BLaER1 (cell line): ENCODE data around the gene GZMH.

Source experiments
- H3K27ac ChIP-seq: shearing (Covaris generic); formaldehyde crosslinking; 2 replicates; pipeline ENCODE4 v1.8.1; 2022
- H3K27me3 ChIP-seq: shearing (Covaris generic); formaldehyde crosslinking; 2 replicates; pipeline ENCODE4 v1.8.1; 2022
- H3K36me3 ChIP-seq: shearing (Covaris generic); formaldehyde crosslinking; 2 replicates; pipeline ENCODE4 v1.8.1; 2022
- H3K4me1 ChIP-seq: shearing (Covaris generic); formaldehyde crosslinking; 2 replicates; pipeline ENCODE4 v1.8.1; 2022
- H3K4me2 ChIP-seq: shearing (Covaris generic); formaldehyde crosslinking; 2 replicates; pipeline ENCODE4 v1.8.1; 2022
- H3K4me3 ChIP-seq: shearing (Covaris generic); formaldehyde crosslinking; 2 replicates; pipeline ENCODE4 v1.8.1; 2022
- H3K9ac ChIP-seq: shearing (Covaris generic); formaldehyde crosslinking; 2 replicates; pipeline ENCODE4 v1.8.1; 2022
- H3K9me3 ChIP-seq: shearing (Covaris generic); formaldehyde crosslinking; 2 replicates; pipeline ENCODE4 v1.8.1; 2022
- H4K20me1 ChIP-seq: shearing (Covaris generic); formaldehyde crosslinking; 2 replicates; pipeline ENCODE4 v1.8.1; 2022
- Cebpa-rat ChIP-seq: shearing (Covaris generic); IDR thresholded peaks from 2 replicates; pipeline ENCODE4 v1.8.1; 2022

Gene GZMH

GRCh38 chr14:24630087-24630871 lies 20.8 kb upstream of the GZMH start:
- H3K4me3 ChIP-seq = no peak overlapping the region
- H3K36me3 ChIP-seq = no peaks in the 10 kb centered on the region
- H3K4me1 ChIP-seq = no peaks in the 10 kb centered on the region
- TF ChIP-seq Cebpa-rat = no peak
- H3K9ac ChIP-seq = no peak overlapping the region
- no peaks in the 10 kb centered on the region for H4K20me1 ChIP-seq
- no peaks in the 10 kb centered on the region for H3K9me3 ChIP-seq
- no peak overlapping the region for H3K4me2 ChIP-seq
- H3K27me3 ChIP-seq = no peaks in the 10 kb centered on the region
- no peak overlapping the region for H3K27ac ChIP-seq

DNA sequence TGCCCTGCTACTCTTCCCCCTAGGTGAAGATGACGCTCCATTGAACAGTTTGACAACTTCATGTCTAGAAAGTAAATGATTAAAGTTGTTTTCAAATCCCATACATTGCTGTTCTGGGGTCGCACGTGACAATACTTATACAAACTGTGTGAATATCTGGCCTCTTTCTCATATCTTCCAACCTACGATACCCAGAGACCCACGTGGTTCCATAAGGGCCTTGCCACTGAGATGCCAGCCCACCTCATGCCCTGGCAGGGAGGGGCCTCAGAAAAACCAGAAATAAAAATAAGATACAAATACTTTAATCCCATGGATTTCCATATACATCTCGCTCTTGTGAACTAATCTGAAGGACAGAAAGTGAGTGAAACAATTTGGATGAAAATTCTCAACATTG lies 20.0 kb upstream of the GZMH start:
- Histone ChIP-seq H3K4me1 (no peaks in the 10 kb centered on the region), H3K4me3 (no peak overlapping the region), H3K9me3 (no peaks in the 10 kb centered on the region), H3K27me3 (no peaks in the 10 kb centered on the region), H3K27ac (no peak overlapping the region), H3K4me2 (no peak overlapping the region), H3K9ac (no peak overlapping the region), H3K36me3 (no peaks in the 10 kb centered on the region), H4K20me1 (no peaks in the 10 kb centered on the region)
- no peak for TF ChIP-seq Cebpa-rat

DNA sequence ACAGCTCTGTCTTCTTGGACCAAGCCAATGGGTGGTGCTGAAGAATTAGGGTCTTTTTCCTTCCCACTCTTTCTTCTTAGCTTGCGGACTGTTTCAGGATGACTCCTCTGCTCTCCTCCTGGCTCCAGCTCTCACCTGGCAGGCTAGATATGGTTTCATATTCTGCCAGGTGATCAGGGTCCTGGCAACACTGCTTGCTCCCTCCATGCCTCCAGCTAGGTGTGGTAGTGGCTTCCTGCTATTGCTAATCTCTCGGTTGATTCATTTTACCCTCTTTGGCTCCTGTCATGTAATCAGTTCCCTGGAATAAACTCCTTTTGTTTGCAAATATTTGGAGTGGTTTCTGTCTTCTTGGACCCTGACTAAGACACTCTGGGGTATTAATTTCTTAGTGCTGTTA lies 4.3 kb upstream of the GZMH start:
- H3K9me3 ChIP-seq = 0 out of 2 replicates have a peak, but pooled peaks cover 6% of the 10 kb centered on the region
- no peaks in the 10 kb centered on the region for H4K20me1 ChIP-seq
- no peak overlapping the region for H3K27ac ChIP-seq
- H3K4me3 ChIP-seq = no peak overlapping the region
- no peaks in the 10 kb centered on the region for H3K27me3 ChIP-seq
- H3K36me3 ChIP-seq = no peaks in the 10 kb centered on the region
- H3K4me1 ChIP-seq = no peaks in the 10 kb centered on the region
- no peak overlapping the region for H3K4me2 ChIP-seq
- no peak overlapping the region for H3K9ac ChIP-seq
- no peak for TF ChIP-seq Cebpa-rat

- H3K36me3 ChIP-seq = no peaks in the 10 kb centered on the region
- no peak overlapping the region for H3K9ac ChIP-seq
- no peak overlapping the region for H3K4me3 ChIP-seq
- no peak overlapping the region for H3K27ac ChIP-seq
- H3K4me2 ChIP-seq = no peak overlapping the region
- H3K27me3 ChIP-seq = no peaks in the 10 kb centered on the region
- no peaks in the 10 kb centered on the region for H4K20me1 ChIP-seq
- H3K9me3 ChIP-seq = 0 out of 2 replicates have a peak, but pooled peaks cover under 1% of the 10 kb centered on the region
- TF ChIP-seq Cebpa-rat = no peak
- no peaks in the 10 kb centered on the region for H3K4me1 ChIP-seq
Observed at GRCh38 chr14:24613241-24613640, 3.8 kb upstream of the GZMH start.

GRCh38 chr14:24612196-24612595 lies 2.7 kb upstream of the GZMH start:
- Histone ChIP-seq H3K4me1 (peaks cover 8% of the 10 kb centered on the region; the same call in 1 of the 2 replicates), H4K20me1 (no peaks in the 10 kb centered on the region), H3K9me3 (no peaks in the 10 kb centered on the region), H3K36me3 (no peaks in the 10 kb centered on the region), H3K4me3 (no peak overlapping the region), H3K4me2 (no peak overlapping the region), H3K27me3 (no peaks in the 10 kb centered on the region), H3K9ac (no peak overlapping the region), H3K27ac (no peak overlapping the region)
- no peak for TF ChIP-seq Cebpa-rat

DNA sequence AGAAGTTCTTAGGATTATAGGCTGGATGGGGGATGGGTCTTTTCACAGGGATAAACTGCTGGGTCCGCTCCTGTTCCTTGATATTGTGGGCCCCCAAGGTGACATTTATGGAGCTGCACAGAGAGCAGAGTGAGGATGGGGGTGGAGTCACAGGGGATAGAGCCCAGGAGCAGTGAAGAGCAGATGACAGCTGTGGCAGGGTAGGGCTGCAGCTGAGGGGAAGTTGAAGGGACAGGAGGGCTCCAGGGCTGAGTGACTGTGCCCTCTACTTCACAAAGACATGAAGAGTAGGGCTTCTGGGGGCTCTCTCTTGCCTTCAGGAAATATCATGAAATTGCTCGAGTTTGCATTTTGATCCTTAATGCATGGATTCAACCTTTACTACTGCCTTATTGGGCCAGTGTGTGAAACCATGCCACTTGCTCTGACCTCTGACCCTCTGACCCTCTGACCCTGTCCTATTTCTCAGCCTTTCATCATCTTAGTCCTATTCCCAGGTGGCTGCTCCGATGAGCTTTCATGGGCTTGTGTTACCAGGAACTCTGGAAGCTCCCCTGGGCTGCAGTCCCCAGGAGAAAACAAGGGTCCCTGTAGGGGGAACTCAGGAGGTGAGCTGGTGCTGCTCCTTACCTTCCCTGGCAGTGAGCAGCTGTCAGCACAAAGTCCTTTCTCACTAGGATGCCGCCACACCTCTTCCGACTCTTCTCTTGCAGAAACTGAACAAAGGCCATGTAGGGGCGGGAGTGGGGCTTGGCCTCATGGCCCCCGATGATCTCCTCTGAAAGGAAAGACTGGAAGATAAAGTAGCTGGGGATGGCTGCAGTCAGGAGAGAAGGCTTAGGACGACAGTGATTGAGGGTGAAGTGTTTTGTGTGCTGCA lies 1.6 kb downstream of the GZMH start:
- Histone ChIP-seq H4K20me1 (no peaks in the 10 kb centered on the region), H3K9me3 (0 out of 2 replicates have a peak, but pooled peaks cover 4% of the 10 kb centered on the region), H3K27ac (no peak overlapping the region), H3K36me3 (no peaks in the 10 kb centered on the region), H3K4me2 (no peak overlapping the region), H3K4me1 (peaks cover 15% of the 10 kb centered on the region; the same call in 1 of the 2 replicates), H3K27me3 (no peaks in the 10 kb centered on the region), H3K9ac (no peak overlapping the region), H3K4me3 (no peak overlapping the region)
- no peak for TF ChIP-seq Cebpa-rat

DNA sequence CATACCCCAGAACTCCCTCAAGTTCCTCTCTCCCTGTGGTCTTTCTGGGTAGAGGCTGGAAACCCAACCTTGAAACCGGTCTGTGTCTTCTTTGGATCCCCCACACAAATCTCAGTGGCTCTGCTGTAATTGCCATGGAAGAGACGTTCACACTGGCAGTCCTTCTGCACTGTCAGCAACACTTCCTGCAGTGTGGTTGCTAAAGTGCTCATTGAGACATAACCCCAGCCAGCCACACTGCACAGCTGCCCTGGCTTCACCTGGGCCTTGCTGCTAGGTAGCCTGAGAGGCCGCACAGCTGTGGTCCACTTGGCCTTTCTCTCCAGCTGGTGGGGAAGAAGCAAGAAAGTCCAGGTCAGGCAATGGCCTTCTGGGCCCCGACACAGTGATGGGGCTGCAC lies 2.4 kb downstream of the GZMH start:
- Histone ChIP-seq H3K4me2 (no peak overlapping the region), H3K36me3 (no peaks in the 10 kb centered on the region), H4K20me1 (no peaks in the 10 kb centered on the region), H3K4me1 (peaks cover 15% of the 10 kb centered on the region; the same call in 1 of the 2 replicates), H3K4me3 (no peak overlapping the region), H3K9ac (no peak overlapping the region), H3K9me3 (peaks cover 8% of the 10 kb centered on the region), H3K27ac (no peak overlapping the region), H3K27me3 (no peaks in the 10 kb centered on the region)
- TF ChIP-seq Cebpa-rat = no peak

GRCh38 chr14:24606297-24606696 lies 3.2 kb downstream of the GZMH start:
- Histone ChIP-seq H3K9ac (no peak overlapping the region), H3K9me3 (peaks cover 13% of the 10 kb centered on the region), H3K27me3 (no peaks in the 10 kb centered on the region), H3K27ac (no peak overlapping the region), H3K4me1 (peaks cover 15% of the 10 kb centered on the region; the same call in 1 of the 2 replicates), H3K4me2 (no peak overlapping the region), H4K20me1 (no peaks in the 10 kb centered on the region), H3K36me3 (no peaks in the 10 kb centered on the region), H3K4me3 (no peak overlapping the region)
- no peak for TF ChIP-seq Cebpa-rat

DNA sequence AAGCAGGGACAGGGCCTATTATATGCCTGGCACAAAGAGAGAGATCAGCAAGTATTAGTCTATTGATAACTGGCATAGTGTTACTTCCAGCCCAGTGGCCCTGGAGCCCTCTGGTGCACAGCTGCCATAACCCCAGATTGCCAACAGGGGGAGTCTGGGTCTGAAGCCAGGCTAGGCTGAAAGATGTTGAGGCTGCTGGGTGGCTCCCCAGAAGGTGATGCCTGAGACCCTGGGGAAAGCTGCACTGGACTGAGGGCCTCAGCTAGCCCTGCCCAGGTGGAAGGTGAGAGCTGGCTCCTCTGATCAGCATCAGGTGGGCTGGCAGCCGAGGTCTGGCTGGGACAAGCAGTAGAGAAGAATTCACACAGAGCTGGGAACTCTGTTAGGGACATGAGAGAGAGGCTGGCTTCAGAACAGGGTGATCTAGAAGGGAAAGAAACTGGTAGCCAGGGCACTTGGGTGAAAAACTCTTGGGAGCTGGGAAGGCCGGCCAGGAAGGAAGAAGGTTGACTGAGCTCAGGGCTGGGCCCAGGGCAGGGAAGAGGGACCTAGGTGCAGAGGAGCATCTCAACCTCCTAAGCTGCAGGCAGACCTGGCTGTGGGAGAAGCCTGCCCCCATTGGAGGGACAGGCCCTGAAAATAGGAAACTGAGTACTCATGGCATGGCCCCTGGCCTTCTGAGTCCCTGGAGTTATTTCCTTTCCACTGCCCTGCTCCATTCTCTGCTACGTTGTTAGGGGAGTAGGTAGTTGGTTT lies 3.9 kb downstream of the GZMH start:
- no peaks in the 10 kb centered on the region for H3K36me3 ChIP-seq
- H3K27ac ChIP-seq = no peak overlapping the region
- H3K9ac ChIP-seq = no peak overlapping the region
- no peak for TF ChIP-seq Cebpa-rat
- no peak overlapping the region for H3K4me3 ChIP-seq
- H4K20me1 ChIP-seq = no peaks in the 10 kb centered on the region
- no peak overlapping the region for H3K4me2 ChIP-seq
- no peaks in the 10 kb centered on the region for H3K27me3 ChIP-seq
- peaks cover 18% of the 10 kb centered on the region for H3K9me3 ChIP-seq
- peaks cover 15% of the 10 kb centered on the region; the same call in 1 of the 2 replicates for H3K4me1 ChIP-seq
